HG03039 (cell line): ENCODE measurements around the gene LANCL1.

Source experiments
- ATAC-seq: cut with Tn5 transposase; IDR thresholded peaks from one replicate; pipeline ENCODE4 v1.9.1; 2021; ENCODE audit warnings: mild to moderate bottlenecking, moderate library complexity; ENCODE audit not compliant: unreplicated experiment

Gene LANCL1

DNA sequence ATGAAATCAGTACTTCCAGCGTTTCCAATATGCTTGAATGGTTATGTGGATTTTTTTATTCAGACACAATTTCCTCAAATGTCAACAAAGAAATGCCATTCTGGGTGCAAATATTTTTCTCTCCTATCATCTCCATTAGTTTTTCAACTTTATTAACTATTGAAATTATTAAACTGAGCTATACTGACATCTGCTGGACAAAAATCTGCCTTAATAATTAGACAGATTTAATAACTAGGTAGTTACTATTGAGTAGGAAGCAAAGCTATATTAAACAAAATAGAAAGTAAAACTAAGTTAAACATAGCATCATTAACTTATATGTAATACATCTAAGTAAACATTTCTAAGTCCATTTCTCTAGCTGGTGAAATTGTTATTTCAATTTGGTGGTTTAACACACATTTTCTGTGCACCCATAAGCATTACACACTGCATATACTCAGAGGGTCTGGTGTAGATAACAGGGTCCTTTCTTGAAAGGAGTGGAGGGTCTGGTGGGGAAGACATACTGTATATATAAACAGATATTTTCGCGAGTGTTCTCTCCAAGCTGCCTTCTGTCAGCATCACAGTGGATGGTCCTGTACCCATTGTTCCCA, 77.0 kb downstream of the LANCL1 start:
- no peak for ATAC-seq

GRCh38 chr2:210392469-210392881, 84.1 kb downstream of the LANCL1 start:
- no peak for ATAC-seq

GRCh38 chr2:210389856-210390255, 86.7 kb downstream of the LANCL1 start:
- ATAC-seq: no peak

DNA sequence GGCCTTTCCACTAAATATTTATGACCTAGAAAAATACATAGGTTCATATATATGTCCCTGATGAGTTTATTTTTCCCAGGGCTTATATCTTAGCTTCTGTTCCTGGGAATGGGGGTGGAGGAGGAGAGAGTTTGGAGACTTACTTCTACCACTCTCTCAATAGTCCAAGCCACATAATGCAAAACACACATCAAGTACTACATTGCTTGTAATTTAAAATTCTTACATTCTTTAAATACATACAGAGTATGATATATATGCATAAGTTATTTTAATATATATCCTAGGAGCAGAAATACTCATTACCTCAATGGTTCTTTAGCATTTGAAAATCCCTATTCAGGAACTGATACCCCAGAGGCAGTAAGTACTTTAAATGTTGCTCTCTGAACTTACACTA, 88.4 kb downstream of the LANCL1 start:
- no peak for ATAC-seq

- no peak for ATAC-seq
Measured at GRCh38 chr2:210387074-210387473, 89.5 kb downstream of the LANCL1 start.
